DOHH2 (cell line): ENCODE measurements around the gene TMEM174.

ENCODE experiments used
- H3F3A ChIP-seq: fragments of 200-600 bp; sonication (generic), shearing (Covaris generic); 2 replicates; pipeline ENCODE4 v1.6.0; 2016; ENCODE audit warnings: antibody characterized with exemption, mild to moderate bottlenecking; ENCODE audit not compliant: control insufficient read depth, insufficient read depth
- H3K27ac ChIP-seq: fragments of 200-600 bp; sonication (generic); 2 replicates; pipeline ENCODE4 v1.5.1; 2014; ENCODE audit warnings: low read depth, mild to moderate bottlenecking, low read length, moderate library complexity
- H3K27me3 ChIP-seq: fragments of 200-600 bp; sonication (generic); 2 replicates; pipeline ENCODE4 v1.6.1; 2014; ENCODE audit warnings: mild to moderate bottlenecking, low read length, mixed read lengths; ENCODE audit not compliant: control insufficient read depth
- H3K36me3 ChIP-seq: fragments of 200-600 bp; sonication (generic); 2 replicates; pipeline ENCODE4 v1.6.1; 2014; ENCODE audit warnings: mild to moderate bottlenecking, low read length, moderate library complexity, mixed read lengths; ENCODE audit not compliant: control insufficient read depth
- H3K4me1 ChIP-seq: fragments of 200-600 bp; sonication (generic); 2 replicates; pipeline ENCODE4 v1.6.1; 2014; ENCODE audit warnings: mild to moderate bottlenecking, low read length, mixed read lengths; ENCODE audit not compliant: control insufficient read depth
- H3K4me2 ChIP-seq: fragments of 200-600 bp; sonication (generic); 2 replicates; pipeline ENCODE4 v1.6.0; 2014; ENCODE audit warnings: mild to moderate bottlenecking, low read length, moderate library complexity
- H3K4me3 ChIP-seq: fragments of 200-600 bp; sonication (generic); 2 replicates; pipeline ENCODE4 v1.5.1; 2014; ENCODE audit warnings: mild to moderate bottlenecking, low read length, mixed read lengths
- H3K79me2 ChIP-seq: fragments of 200-600 bp; sonication (generic); 2 replicates; pipeline ENCODE4 v1.6.1; 2014; ENCODE audit warnings: mild to moderate bottlenecking, low read length, mixed read lengths; ENCODE audit not compliant: control insufficient read depth
- H3K9me2 ChIP-seq: fragments of 200-600 bp; sonication (generic); replicated peaks from 2 replicates; pipeline ENCODE4 v1.6.1; 2014; ENCODE audit warnings: mild to moderate bottlenecking, low read length, mixed read lengths; ENCODE audit not compliant: control insufficient read depth
- H3K9me3 ChIP-seq: fragments of 200-600 bp; sonication (generic); 2 replicates; pipeline ENCODE4 v1.6.1; 2014; ENCODE audit warnings: antibody characterized with exemption, low read length, mixed read lengths; ENCODE audit not compliant: control insufficient read depth, insufficient read depth
- H4K20me1 ChIP-seq: fragments of 200-600 bp; sonication (generic); 2 replicates; pipeline ENCODE4 v1.6.0; 2014; ENCODE audit warnings: low read depth, mild to moderate bottlenecking, antibody characterized with exemption, low read length, moderate library complexity; ENCODE audit not compliant: control insufficient read depth, insufficient read depth
- CTCF ChIP-seq: fragments of 200-600 bp; sonication (generic); IDR thresholded peaks from one replicate; pipeline ENCODE4 v1.5.1; 2014; ENCODE audit warnings: antibody characterized with exemption, mild to moderate bottlenecking, low read depth, low read length; ENCODE audit not compliant: poor library complexity, severe bottlenecking
- EZH2phosphoT487 ChIP-seq: fragments of 200-600 bp; sonication (generic); IDR thresholded peaks from 2 replicates; pipeline ENCODE4 v1.6.1; 2017; ENCODE audit warnings: borderline replicate concordance, mild to moderate bottlenecking, antibody characterized with exemption, low read length, moderate library complexity, mixed read lengths

The TMEM174 gene

GRCh38 chr5:73174100-73174815 lies 1.3 kb downstream of the TMEM174 start:
- Histone ChIP-seq H3K4me2 (peak overlapping the region; percentile 45), H3K9me3 (peaks cover 3% of the 10 kb centered on the region; the same call in 1 of the 2 replicates), H3K36me3 (no peaks in the 10 kb centered on the region), H3F3A (no peaks in the 10 kb centered on the region), H3K79me2 (no peaks in the 10 kb centered on the region), H4K20me1 (no peaks in the 10 kb centered on the region), H3K27me3 (no peaks in the 10 kb centered on the region), H3K27ac (no peak overlapping the region), H3K4me1 (peaks cover 33% of the 10 kb centered on the region), H3K9me2 (no peaks in the 10 kb centered on the region), H3K4me3 (peak overlapping the region; percentile 26)
- TF ChIP-seq EZH2phosphoT487 (no peak), CTCF (no peak)

- Histone ChIP-seq H4K20me1 (no peaks in the 10 kb centered on the region), H3F3A (no peaks in the 10 kb centered on the region), H3K4me3 (no peak overlapping the region), H3K4me2 (no peak overlapping the region), H3K36me3 (no peaks in the 10 kb centered on the region), H3K27ac (no peak overlapping the region), H3K27me3 (no peaks in the 10 kb centered on the region), H3K79me2 (no peaks in the 10 kb centered on the region), H3K9me3 (no peaks in the 10 kb centered on the region), H3K4me1 (peaks cover 38% of the 10 kb centered on the region), H3K9me2 (no peaks in the 10 kb centered on the region)
- TF ChIP-seq EZH2phosphoT487 (no peak), CTCF (no peak)
Measured at GRCh38 chr5:73176250-73176649, 3.3 kb downstream of the TMEM174 start.

DNA sequence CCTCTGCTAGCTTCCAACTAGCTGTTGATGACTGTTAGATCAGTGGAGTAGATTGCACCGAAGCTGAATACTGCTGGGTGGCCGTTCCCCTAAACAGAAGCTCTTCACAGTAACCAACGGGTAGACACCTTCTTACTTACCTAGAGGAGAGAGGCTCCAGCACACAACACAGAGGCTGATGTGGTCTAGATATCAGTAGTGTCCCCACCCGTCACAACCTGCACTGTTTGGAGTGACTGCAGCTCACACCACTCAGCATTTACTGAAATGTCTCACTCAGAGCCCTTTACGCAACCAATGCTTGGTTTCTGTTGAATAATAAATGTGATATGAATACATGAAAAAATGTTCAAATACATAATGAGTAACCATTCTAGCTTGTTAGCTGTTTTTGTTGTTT lies 5.3 kb downstream of the TMEM174 start:
- Histone ChIP-seq H3K4me1 (peaks cover 38% of the 10 kb centered on the region), H3K4me2 (no peak overlapping the region), H3K79me2 (no peaks in the 10 kb centered on the region), H3K36me3 (no peaks in the 10 kb centered on the region), H3K9me3 (no peaks in the 10 kb centered on the region), H3K9me2 (no peaks in the 10 kb centered on the region), H3F3A (no peaks in the 10 kb centered on the region), H3K27me3 (no peaks in the 10 kb centered on the region), H3K4me3 (no peak overlapping the region), H3K27ac (no peak overlapping the region), H4K20me1 (no peaks in the 10 kb centered on the region)
- TF ChIP-seq CTCF (no peak), EZH2phosphoT487 (no peak)
